ENCODE data around the gene SORL1-AS1.

The SORL1-AS1 gene

DNA sequence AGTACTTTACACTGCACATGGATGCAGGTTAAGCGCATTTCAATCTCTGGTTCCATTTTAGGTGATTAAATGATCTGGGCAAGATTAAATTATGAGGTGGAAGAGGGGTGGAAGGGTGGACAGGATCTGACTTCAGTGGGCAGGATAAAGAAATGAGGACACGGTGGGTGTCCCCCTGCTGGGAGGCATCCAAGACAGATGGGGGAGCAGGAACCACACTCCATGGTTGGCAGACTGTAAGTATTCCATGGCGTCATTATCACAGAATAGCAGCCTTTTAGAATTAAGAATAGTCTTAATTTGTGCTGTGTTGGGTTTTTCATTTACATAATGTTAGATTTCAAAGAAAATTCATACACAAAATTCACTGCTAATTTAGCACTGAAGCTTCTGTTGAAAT is 8.2 kb downstream of the SORL1-AS1 start:
- Histone ChIP-seq H3K36me3 (no peaks in the 10 kb centered on the region), H3K4me3 (no peak overlapping the region), H3K27ac (no peak overlapping the region), H3K4me1 (peaks cover 11 to 50% (median 33%) of the 10 kb centered on the region in 6 donors), H3K27me3 (replicated peaks in 1 of 7) (no peaks in the 10 kb centered on the region), H3K9me3 (no peaks in the 10 kb centered on the region)
- intact Hi-C loops (cut with DNase I; ENCODE audit: low total_unique reads) = no loop called here
- WGBS, 5 donors = 72 to 83% (median 78%) methylated on average over 3 of the region's 3 CpGs
- TF ChIP-seq POLR2A (IDR thresholded peaks at IDR 0.05) (no peak), POLR2AphosphoS5 (IDR thresholded peaks at IDR 0.05) (no peak)
- TF ChIP-seq, protein P1, sequence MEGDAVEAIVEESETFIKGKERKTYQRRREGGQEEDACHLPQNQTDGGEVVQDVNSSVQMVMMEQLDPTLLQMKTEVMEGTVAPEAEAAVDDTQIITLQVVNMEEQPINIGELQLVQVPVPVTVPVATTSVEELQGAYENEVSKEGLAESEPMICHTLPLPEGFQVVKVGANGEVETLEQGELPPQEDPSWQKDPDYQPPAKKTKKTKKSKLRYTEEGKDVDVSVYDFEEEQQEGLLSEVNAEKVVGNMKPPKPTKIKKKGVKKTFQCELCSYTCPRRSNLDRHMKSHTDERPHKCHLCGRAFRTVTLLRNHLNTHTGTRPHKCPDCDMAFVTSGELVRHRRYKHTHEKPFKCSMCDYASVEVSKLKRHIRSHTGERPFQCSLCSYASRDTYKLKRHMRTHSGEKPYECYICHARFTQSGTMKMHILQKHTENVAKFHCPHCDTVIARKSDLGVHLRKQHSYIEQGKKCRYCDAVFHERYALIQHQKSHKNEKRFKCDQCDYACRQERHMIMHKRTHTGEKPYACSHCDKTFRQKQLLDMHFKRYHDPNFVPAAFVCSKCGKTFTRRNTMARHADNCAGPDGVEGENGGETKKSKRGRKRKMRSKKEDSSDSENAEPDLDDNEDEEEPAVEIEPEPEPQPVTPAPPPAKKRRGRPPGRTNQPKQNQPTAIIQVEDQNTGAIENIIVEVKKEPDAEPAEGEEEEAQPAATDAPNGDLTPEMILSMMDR (IDR thresholded peaks at IDR 0.05 in 8 of 11, conservative IDR thresholded peaks at IDR 0.05 in 3 of 11) = no peak
- no peak for DNase-seq

DNA sequence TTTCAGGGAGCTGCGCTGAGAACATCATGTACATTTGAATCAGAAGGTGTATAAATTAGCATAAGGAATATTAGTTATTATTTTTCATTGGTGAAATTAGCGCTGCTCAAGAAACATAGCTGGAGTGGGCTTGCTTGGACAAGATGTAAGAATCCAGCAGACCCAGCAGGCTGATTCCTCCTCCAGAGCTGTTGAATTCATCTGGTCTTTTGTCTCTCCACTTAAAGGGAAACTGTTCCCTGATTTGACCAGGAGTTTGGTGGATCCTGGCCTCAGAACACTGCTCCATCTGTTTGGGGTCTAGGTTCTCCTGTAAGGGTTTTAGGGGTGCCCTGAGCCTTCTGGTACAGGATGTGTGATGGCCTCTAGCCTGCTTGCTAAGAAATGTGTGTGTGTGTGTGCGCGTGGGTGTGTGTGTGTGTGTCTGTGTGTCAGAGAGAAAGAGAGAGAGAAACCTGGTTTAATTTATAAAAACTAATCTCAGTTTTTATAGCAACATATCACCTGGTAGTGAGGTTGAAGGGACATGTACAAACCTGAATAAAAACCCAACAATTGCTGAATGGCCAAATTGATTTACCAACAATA is 9.0 kb downstream of the SORL1-AS1 start:
- Histone ChIP-seq H3K9me3 (no peaks in the 10 kb centered on the region), H3K27me3 (replicated peaks in 1 of 7) (no peaks in the 10 kb centered on the region), H3K27ac (no peak overlapping the region), H3K36me3 (no peaks in the 10 kb centered on the region), H3K4me1 (peaks cover 8 to 45% (median 26%) of the 10 kb centered on the region in 6 donors), H3K4me3 (no peak overlapping the region)
- TF ChIP-seq, protein P1 (IDR thresholded peaks at IDR 0.05 in 8 of 11, conservative IDR thresholded peaks at IDR 0.05 in 3 of 11) = no peak
- no peak for TF ChIP-seq POLR2AphosphoS5 (IDR thresholded peaks at IDR 0.05)
- no peak for TF ChIP-seq POLR2A (IDR thresholded peaks at IDR 0.05)
- 84 to 97% (median 93%) methylated on average over 4 of the region's 4 CpGs for WGBS, 5 donors
- DNase-seq = no peak
- intact Hi-C loops (cut with DNase I; ENCODE audit: low total_unique reads) = no loop called here

DNA sequence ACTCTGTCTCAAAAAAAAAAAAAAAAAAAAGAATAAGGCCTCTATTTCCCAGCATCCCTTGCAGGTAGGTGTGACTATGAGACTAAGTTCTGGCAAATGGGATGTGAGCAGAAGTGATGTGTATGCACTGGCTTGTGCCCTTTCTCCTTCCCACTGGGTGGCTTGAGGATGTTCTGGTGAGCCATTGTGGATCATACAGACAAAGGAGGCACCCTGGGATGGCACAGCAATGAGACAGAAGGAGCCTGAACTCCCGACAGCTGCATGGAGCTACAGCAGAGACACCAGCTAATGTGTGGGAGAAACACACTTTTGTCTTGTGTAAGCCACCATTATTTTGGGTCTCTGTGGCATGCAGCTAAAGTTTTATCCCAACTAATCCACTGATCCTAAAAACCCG is 11.2 kb downstream of the SORL1-AS1 start:
- intact Hi-C loops (cut with DNase I; ENCODE audit: low total_unique reads) = no loop called here
- H3K9me3 ChIP-seq = no peaks in the 10 kb centered on the region
- no peak for TF ChIP-seq POLR2A (IDR thresholded peaks at IDR 0.05)
- TF ChIP-seq POLR2AphosphoS5 (IDR thresholded peaks at IDR 0.05) = no peak
- TF ChIP-seq, protein P1 (IDR thresholded peaks at IDR 0.05 in 8 of 11, conservative IDR thresholded peaks at IDR 0.05 in 3 of 11) = no peak
- WGBS, 5 donors = 91 to 95% (median 93%) methylated on average over 2 of the region's 2 CpGs
- no peak overlapping the region for H3K27ac ChIP-seq
- H3K4me3 ChIP-seq = no peak overlapping the region
- DNase-seq = no peak
- H3K4me1 ChIP-seq = peaks cover 0 to 45% (median 21%) of the 10 kb centered on the region in 6 donors
- H3K36me3 ChIP-seq = no peaks in the 10 kb centered on the region
- H3K27me3 ChIP-seq (replicated peaks in 1 of 7) = no peaks in the 10 kb centered on the region

DNA sequence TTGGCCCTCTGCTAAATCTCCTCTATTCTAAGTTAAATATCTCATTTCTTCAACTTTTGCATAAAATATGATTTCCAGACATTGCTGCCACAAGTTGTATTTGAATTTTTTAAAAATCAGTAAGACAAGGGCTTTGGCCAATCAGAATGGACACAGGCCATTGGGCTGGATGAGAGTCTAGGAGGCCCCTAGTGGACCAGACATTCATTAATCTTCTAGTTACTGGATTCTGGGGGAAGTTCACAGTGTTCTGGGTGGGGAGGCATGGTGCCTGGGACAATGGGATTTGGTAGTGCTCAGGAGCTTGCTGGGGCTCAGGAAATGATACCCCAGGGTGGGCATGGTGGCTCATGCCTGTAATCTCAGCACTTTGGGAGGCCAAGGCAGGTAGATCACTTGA is 13.0 kb downstream of the SORL1-AS1 start:
- Histone ChIP-seq H3K36me3 (no peaks in the 10 kb centered on the region), H3K27me3 (replicated peaks in 1 of 7) (no peaks in the 10 kb centered on the region), H3K27ac (peak overlapping the region in 1 of 8 donors; percentile 90), H3K4me3 (no peak overlapping the region), H3K9me3 (no peaks in the 10 kb centered on the region), H3K4me1 (peaks cover 0 to 45% (median 18%) of the 10 kb centered on the region in 6 donors)
- DNase-seq = no peak
- no peak for TF ChIP-seq POLR2AphosphoS5 (IDR thresholded peaks at IDR 0.05)
- no peak for TF ChIP-seq POLR2A (IDR thresholded peaks at IDR 0.05)
- TF ChIP-seq, protein P1 (IDR thresholded peaks at IDR 0.05 in 8 of 11, conservative IDR thresholded peaks at IDR 0.05 in 3 of 11) = no peak
- intact Hi-C loops (cut with DNase I; ENCODE audit: low total_unique reads) = no loop called here
